Heart right ventricle (tissue), 16 donors: Measurements from ENCODE around the gene LRRTM2. TPM values are rescaled to one million over a fixed set of nuclear protein-coding genes. Genes with fewer than 3 reads are reported as not detected.

Experiments
- ATAC-seq, 8 donors: fragments of 200-7000 bp; cut with Tn5 transposase; one replicate each; pipeline ENCODE4 v1.9.1; 2020; ENCODE audit warnings: mild to moderate bottlenecking in 8 of 8, moderate library complexity in 8 of 8, moderate number of reproducible peaks in 1 of 8
- DNase-seq, 2 donors: peaks; one replicate each; pipeline ENCODE4 v3.0.0-alpha.2; 2020
- H3K27ac ChIP-seq, 10 donors: fragments of 200-600 bp; sonication (generic) in 2 of 10; one replicate each; pipeline versions ENCODE4 v1.5.0 to v1.8.0; 2020 to 2022; ENCODE audit warnings: mild to moderate bottlenecking in 3 of 10
- H3K27me3 ChIP-seq, 7 donors: fragments of 200-600 bp; one replicate each; pipeline ENCODE4 v1.8.0; 2021 to 2022; ENCODE audit warnings: mild to moderate bottlenecking in 2 of 7
- H3K36me3 ChIP-seq, 9 donors: fragments of 200-600 bp; sonication (generic) in 1 of 9; one replicate each; pipeline versions ENCODE4 v1.5.0 to v1.8.0; 2020 to 2022; ENCODE audit warnings: mild to moderate bottlenecking in 2 of 9
- H3K4me1 ChIP-seq, 9 donors: fragments of 200-600 bp; sonication (generic) in 1 of 9; one replicate each; pipeline versions ENCODE4 v1.5.0 to v1.8.0; 2020 to 2022; ENCODE audit warnings: mild to moderate bottlenecking in 4 of 9
- H3K4me3 ChIP-seq, 10 donors: fragments of 200-600 bp; sonication (generic) in 2 of 10; one replicate each; pipeline versions ENCODE4 v1.5.0 to v1.8.0; 2020 to 2022; ENCODE audit warnings: mild to moderate bottlenecking in 7 of 10, moderate library complexity in 2 of 10
- H3K9me3 ChIP-seq, 11 donors: fragments of 200-600 bp in 10 of 11; sonication (generic) in 2 of 11; one replicate each; pipeline versions ENCODE4 v1.5.0 to v1.8.0; 2013 to 2022; ENCODE audit warnings: mild to moderate bottlenecking in 2 of 11, control low read depth in 1 of 11, moderate library complexity in 1 of 11
- CTCF ChIP-seq, 9 donors: fragments of 200-600 bp; sonication (generic) in 2 of 9; IDR thresholded peaks; one replicate each; pipeline versions ENCODE4 v1.5.0 to v1.8.0; 2021 to 2022; ENCODE audit warnings: antibody characterized with exemption in 9 of 9, mild to moderate bottlenecking in 5 of 9, moderate library complexity in 1 of 9
- WGBS, 2 donors: extraction: QIAGEN DNeasy Blood & Tissue Kit; methylation state at CpG; one replicate each; pipeline ENCODE4 v1.1.7; 2013; ENCODE audit warnings: inconsistent platforms in 1 of 2; 5-methylcytosine and 5-hydroxymethylcytosine counted together
- intact Hi-C, 10 donors: fragments of 100-400 bp; cut with DNase I; formaldehyde crosslinking; loops; one replicate each; pipeline versions ENCODE4 v1.11.1 to v1.14.2; 2022
- polyA plus RNA-seq, 2 donors: library from polyadenylated mRNA; stranded (reverse); fragments of 200-250 nt; gene quantifications; one replicate each; pipeline ENCODE4 v1.2.3, GENCODE V29; 2013
- total RNA-seq, 10 donors: library from RNA; stranded (reverse); fragmentation: NEBNext Ultra II Directional in 3 of 10; extraction: Animal tissue kit (Norgen Biotek cat#: 25700) in 3 of 10; gene quantifications; one replicate each; pipeline versions ENCODE4 v1.2.1 to v1.2.4, GENCODE V29; 2021 to 2023
- donor health status: Arrhythmogenic right ventricular cardiomyopathy.
- donor health status: ischemic (EF 13 %, LVEDD 7.1; RV severe dilation, severe dysfunction).
- donor health status: healthy with polysubstance abuse.
- donor health status: DM: no; HTN: yes; CAD: no.
- donor health status: DM: no; HTN: no; CAD: no.
- donor health status: ischemic (EF 25% LVEDD 6.9; RV normal size, moderate dysfunction).
- donor health status: ischemic (EF 25% LVEDD 5.7; RV mildly dilated, moderate dysfunction).
- donor health status: healthy.
- donor health status: DM: yes; HTN: yes; CAD: no.
- donor health status: Ischemic cardiomyopathy.
- donor health status: ischemic (EF 35%, LVEDD 5.7; RV mildly dilated, moderate dysfunction).
- donor health status: nonischemic (EF 11% LVEDD 7.7; RV severe dilation, severe dysfunction).
- donor health status: DM: yes; HTN: yes; CAD: no.
- donor health status: PGD.
- donor health status: ischemic (EF 29% LVEDD 5.4; RV normal size, mild dysfunction).
- donor health status: nonischemic (EF 23%, LVEDD 6.1; RV moderate dilation, normal function).

LRRTM2 gene
- total and polyA plus RNA-seq, 12 donors, result 0.04 to 0.49 (median 0.09) TPM; not detected in 6

GRCh38 chr5:138833726-138834480 is 41.2 kb downstream of the LRRTM2 start:
- 46% methylated on average over 3 of the region's 3 CpGs for WGBS, 2 donors
- intact Hi-C loops, result no loop called here
- DNase-seq (no peak), ATAC-seq (no peak)
- Histone ChIP-seq H3K27me3 (no peaks in the 10 kb centered on the region), H3K4me1 (peaks cover 0 to 55% (median 16%) of the 10 kb centered on the region in 9 donors), H3K27ac (no peak overlapping the region), H3K36me3 (peaks cover 0 to 22% (median 0%) of the 10 kb centered on the region in 9 donors), H3K4me3 (no peak overlapping the region), H3K9me3 (no peaks in the 10 kb centered on the region)
- no peak for TF ChIP-seq CTCF (IDR thresholded peaks at IDR 0.05)

- intact Hi-C loops, result no loop called here
- no peak overlapping the region for H3K4me3 ChIP-seq
- H3K9me3 ChIP-seq, result no peaks in the 10 kb centered on the region
- ATAC-seq, result no peak
- no peak for TF ChIP-seq CTCF (IDR thresholded peaks at IDR 0.05)
- peaks cover 0 to 53% (median 16%) of the 10 kb centered on the region in 9 donors for H3K4me1 ChIP-seq
- no peaks in the 10 kb centered on the region for H3K27me3 ChIP-seq
- H3K27ac ChIP-seq, result no peak overlapping the region
- WGBS, 2 donors, result 59 to 75% methylated on average over 2 of the region's 2 CpGs
- H3K36me3 ChIP-seq, result peaks cover 0 to 30% (median 7%) of the 10 kb centered on the region in 9 donors
- no peak for DNase-seq
Measured at GRCh38 chr5:138833080-138833479, 42.1 kb downstream of the LRRTM2 start.

GRCh38 chr5:138832218-138832617 is 42.9 kb downstream of the LRRTM2 start:
- ATAC-seq (no peak), DNase-seq (no peak)
- 82 to 90% methylated on average over 2 of the region's 2 CpGs for WGBS, 2 donors
- peaks cover 0 to 39% (median 16%) of the 10 kb centered on the region in 9 donors for H3K36me3 ChIP-seq
- no peaks in the 10 kb centered on the region for H3K9me3 ChIP-seq
- peaks cover 0 to 53% (median 16%) of the 10 kb centered on the region in 9 donors for H3K4me1 ChIP-seq
- no peak overlapping the region for H3K4me3 ChIP-seq
- H3K27ac ChIP-seq, result no peak overlapping the region
- TF ChIP-seq CTCF (IDR thresholded peaks at IDR 0.05), result no peak
- no peaks in the 10 kb centered on the region for H3K27me3 ChIP-seq
- intact Hi-C loops, result no loop called here

GRCh38 chr5:138831703-138832102 is 43.4 kb downstream of the LRRTM2 start:
- H3K27ac ChIP-seq, result no peak overlapping the region
- TF ChIP-seq CTCF (IDR thresholded peaks at IDR 0.05), result no peak
- no peaks in the 10 kb centered on the region for H3K9me3 ChIP-seq
- peaks cover 0 to 53% (median 16%) of the 10 kb centered on the region in 9 donors for H3K4me1 ChIP-seq
- intact Hi-C loops, result no loop called here
- ATAC-seq (no peak), DNase-seq (no peak)
- H3K27me3 ChIP-seq, result no peaks in the 10 kb centered on the region
- H3K36me3 ChIP-seq, result peaks cover 0 to 44% (median 16%) of the 10 kb centered on the region in 9 donors
- no peak overlapping the region for H3K4me3 ChIP-seq
